HG03196 (cell line): ENCODE data around the gene CLN3.
"Not testable (repeated sequence)": the region's sequence is repeated elsewhere in the genome, so short reads cannot be mapped to it uniquely, and the experiment has no call there.

ENCODE experiments used
- ATAC-seq: cut with Tn5 transposase; IDR thresholded peaks from one replicate; pipeline ENCODE4 v1.9.1; 2021; ENCODE audit not compliant: unreplicated experiment

Gene CLN3

GRCh38 chr16:28513484-28514181 is 21.8 kb upstream of the CLN3 start:
- ATAC-seq = no peak

DNA sequence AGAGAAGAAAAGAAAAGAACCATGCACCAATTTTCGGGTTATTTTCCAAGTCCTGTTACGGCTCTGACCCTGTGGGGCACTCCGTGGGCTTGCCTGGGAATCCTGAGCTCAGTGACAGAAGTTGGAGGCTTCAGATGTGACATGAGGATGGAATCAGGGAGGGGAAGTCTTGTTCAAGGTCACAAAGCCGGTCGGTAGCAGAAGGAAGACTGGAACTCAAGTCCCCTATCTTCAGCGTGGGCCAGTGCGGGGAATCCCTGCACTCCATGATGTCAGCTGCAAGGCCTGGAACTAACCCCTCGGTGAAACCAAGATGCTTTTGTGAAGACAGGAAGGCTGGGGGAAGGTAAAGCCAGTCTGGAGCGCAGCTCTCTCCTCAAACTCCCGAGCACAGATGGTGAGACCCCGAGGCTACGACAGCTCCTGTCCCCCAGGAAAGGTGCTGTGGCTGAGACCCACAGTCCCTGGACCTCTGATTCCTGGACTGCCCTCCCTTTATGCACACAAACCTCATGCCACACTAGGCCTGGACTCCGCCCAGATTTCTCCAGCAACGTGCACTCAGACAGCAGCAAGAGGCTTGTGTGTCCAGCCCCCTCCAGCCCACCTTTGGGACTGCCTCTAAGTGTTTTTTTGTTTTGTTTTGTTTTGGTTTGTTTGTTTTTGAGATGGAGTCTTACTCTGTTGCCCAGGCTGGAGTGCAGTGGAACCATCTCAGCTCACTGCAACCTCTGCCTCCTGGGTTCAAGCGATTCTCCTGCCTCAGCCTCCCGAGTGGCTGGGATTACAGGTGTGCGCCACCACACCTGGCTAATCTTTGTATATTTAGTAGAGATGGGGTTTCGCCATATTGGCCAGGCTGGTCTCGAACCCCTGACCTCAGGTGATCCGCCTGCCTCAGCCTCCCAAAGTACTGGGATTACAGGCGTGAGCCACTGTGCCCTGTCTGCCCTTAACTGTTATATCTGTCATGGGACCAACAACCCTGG is 20.2 kb upstream of the CLN3 start:
- no peak for ATAC-seq

- ATAC-seq = no peak
Observed at GRCh38 chr16:28511031-28511430, 19.2 kb upstream of the CLN3 start.

DNA sequence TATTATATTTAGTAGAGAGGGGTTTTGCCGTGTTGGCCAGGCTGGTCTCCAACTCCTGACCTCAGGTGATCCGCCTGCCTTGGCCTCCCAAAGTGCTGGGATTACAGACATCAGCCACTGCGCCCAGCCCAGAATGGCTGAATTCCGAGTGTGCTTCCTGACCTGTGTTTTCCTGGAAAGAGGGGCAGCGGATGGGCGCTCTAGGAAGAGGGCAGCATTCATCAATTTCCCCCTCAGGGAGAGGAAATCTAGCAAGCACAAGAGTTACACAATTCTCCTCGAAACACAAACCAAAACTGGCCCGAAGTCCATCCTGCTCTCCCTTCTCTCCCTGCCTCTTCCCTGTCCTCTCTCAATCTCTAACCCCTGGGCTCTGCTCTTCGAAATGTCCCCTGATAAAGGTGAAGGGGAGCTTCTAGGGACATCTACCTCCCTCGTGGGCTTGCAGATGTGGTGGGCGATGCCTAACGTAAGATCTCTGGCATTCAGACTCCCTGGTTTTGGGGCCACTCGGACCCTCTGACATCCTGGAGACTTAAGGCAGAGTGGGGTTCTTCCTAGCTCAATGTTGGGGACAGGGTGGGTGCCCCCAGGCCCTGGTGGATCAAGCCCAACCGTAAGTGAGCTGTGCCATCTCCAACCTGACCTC is 13.7 kb upstream of the CLN3 start:
- no peak for ATAC-seq

- ATAC-seq = no peak
Observed at GRCh38 chr16:28504707-28505404, 13.0 kb upstream of the CLN3 start.

GRCh38 chr16:28503470-28504259 is 11.8 kb upstream of the CLN3 start:
- no peak for ATAC-seq

- ATAC-seq = no peak
Observed at GRCh38 chr16:28502290-28502689, 10.4 kb upstream of the CLN3 start.

DNA sequence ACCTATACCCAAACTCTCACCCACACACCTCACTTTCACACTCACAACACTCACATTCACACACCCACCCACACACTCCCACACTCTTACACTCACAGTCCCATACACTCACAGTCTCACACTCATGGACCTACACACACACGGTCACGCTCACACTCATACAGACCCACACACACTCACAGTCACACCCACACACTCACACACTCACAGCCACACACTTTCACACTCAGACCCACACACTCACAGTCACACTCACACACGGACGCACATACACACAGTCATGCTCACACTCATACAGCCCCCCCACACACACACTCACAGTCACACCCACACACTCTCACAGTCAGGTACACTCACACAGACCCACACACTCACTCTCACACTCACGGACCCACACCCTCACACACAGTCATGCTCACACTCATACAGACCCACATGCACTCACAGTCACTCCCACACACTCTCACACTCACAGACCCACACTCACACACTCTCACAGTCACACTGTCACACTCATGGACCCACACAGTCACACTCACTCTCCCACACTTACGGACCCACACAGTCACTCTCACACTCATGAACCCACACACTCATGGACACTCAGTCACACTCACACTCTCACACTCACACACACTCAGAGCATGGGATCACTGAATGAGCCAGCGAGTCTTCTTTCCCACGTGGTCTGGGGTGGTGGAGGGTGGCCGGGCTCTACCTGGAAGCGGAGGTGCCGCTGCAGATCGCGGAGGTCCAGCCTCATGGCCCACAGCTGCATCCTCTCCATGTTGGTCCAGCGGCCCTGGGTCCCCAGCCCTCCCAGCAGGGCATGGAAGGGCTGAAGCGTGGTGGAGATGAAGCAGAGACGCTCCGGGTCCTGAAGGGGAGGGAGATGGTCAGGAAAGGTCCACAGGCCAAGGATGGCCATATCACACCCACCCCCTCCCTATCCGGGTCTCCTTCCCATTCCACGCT is 9.7 kb upstream of the CLN3 start:
- no peak for ATAC-seq

DNA sequence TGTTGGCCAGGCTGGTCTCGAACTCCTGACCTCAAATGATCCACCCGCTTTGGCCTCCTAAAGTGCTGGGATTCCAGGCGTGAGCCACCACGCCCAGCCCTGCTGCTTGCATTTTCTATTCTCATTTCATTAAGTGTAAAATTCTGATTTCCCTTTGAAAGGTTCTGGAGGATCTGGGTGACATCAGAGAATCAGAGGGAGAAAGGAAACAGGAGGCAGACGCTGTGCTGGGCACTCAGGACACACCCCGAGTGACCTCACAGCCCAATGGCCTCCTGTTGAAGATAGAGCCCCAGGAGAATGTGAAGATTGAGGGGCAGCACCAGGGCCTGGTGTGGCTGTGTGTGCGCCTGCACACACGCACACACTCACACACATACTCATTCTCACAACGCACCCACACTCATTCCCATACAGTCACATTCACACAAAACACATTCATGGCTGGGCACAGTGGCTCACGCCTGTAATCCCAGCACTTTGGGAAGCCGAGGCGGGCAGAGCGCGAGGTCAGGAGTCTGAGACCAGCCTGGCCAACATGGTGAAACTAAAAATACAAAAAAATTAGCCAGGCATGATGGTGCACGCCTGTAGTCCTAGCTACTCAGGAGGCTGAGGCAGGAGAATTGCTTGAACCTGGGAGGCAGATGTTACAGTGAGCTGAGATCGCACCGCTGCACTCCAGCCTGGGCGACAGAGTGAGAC is 8.8 kb upstream of the CLN3 start:
- ATAC-seq = not testable (repeated sequence)

GRCh38 chr16:28499854-28500253 is 8.0 kb upstream of the CLN3 start:
- no peak for ATAC-seq

GRCh38 chr16:28498666-28499381 is 7.0 kb upstream of the CLN3 start:
- no peak for ATAC-seq

DNA sequence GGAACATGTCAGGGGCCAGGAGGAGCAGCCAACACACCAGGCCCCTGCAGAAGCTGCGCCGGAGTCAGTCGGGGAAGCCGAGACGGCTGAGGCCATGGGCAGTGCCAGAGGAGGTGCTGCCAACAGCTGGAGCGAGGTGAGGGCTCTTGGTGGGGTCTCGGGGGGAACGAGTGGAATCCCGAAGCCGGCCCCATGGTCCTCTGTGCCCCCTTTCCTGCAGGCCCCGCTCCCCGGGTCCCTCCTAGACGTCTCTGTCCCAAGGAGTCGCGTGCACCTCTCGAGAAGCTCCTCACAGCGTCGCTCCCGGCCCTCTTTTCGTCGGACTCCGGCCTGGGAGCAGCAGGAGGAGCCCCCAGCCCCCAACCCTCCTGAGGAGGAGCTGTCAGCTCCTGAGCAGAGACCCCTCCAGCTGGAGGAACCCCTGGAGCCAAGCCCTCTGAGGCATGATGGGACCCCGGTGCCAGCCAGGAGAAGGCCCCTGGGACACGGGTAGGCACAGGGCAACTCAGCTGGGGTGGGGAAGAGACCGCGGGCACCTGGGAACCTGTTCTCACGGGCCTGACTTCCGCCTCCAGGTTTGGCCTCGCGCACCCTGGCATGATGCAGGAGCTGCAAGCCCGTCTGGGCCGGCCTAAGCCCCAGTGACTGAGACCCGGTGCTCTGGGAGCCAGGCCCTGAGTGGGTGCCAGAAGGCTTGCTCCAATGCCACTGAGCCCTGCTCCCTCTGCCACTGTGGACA is 6.2 kb upstream of the CLN3 start:
- no peak for ATAC-seq

DNA sequence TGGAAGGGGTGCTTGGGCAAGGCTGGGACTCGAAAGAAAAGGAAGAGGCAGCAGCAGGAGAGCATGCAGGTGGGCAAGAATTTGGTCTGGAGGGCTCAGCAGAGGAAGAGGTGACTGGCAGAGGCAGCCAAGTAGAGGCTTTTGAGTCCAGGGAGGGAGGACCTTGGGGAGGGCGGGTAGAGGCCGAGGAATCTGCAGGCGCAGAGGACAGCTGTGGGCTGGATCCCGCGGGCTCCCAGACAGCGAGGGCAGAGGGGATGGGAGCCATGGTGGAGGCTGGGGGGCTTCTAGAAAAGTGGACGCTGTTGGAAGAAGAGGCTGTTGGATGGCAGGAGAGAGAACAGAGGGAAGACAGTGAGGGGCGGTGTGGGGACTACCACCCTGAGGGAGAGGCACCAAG is 5.5 kb upstream of the CLN3 start:
- no peak for ATAC-seq

GRCh38 chr16:28496844-28497243 is 5.0 kb upstream of the CLN3 start:
- no peak for ATAC-seq

DNA sequence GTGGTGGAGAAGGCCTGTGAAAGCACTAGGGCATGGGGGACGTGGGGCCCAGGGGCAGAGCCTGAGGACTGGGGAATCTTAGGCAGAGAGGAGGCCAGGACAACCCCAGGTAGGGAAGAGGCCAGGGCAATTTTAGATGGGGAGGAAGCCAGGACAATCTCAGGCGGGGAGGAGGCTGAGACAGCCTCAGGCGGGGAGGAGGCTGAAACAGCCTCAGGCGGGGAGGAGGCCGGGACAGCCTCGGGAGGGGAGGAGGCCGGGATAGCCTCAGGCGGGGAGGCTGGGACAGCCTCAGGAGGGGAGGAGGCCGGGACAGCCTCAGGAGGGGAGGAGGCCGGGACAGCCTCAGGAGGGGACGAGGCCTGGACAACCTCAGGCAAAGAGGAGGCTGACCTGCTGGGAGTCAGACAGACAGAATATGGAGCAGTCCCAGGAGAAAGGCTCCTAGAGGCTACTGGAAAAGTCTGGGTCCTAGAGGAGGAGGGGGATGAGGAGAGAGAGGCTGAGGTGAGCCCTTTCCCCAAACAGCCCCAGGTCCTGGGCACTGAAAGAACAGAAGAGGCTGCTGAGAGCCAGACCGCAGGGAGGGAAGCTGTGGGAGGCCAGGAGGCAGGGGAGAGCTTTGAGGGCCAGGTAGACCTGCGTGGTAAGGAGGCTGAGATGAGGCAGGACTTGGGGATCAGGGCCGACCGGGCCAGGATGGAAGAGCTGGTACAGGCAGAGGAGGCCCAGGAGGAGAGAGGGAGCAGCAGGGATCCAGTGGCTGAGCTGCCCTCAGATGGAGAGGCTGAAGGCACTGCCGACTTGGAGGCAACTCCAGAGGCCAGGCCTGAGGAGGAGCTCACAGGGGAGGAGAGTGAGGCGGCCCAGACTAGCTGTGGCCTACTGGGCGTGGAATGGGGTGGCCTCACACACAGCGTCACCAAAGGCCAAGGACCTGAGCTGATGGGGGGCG is 4.2 kb upstream of the CLN3 start:
- ATAC-seq = no peak
